Nephron (organoid): ENCODE measurements around the gene ATP6V1B1.
A peak's percentile ranks its signal among the peaks of the same experiment; 100 is the strongest.

ENCODE experiments used
- H3K27ac Mint-ChIP-seq, 3 experiments: 2 replicates each; pipeline ENCODE4 v1.8.0; 2020; ENCODE audit warnings: mixed read lengths in 3 of 3, mild to moderate bottlenecking in 2 of 3, moderate library complexity in 1 of 3
- H3K27me3 Mint-ChIP-seq: 2 replicates; pipeline ENCODE4 v1.8.0; 2021; ENCODE audit warnings: low read depth, mild to moderate bottlenecking, moderate library complexity, mixed read lengths
- H3K36me3 Mint-ChIP-seq: 2 replicates; pipeline ENCODE4 v1.8.0; 2020; ENCODE audit warnings: low read depth, mixed read lengths
- H3K4me1 Mint-ChIP-seq: 2 replicates; pipeline ENCODE4 v1.8.0; 2020; ENCODE audit warnings: mixed read lengths
- H3K4me3 Mint-ChIP-seq, 3 experiments: 2 replicates each; pipeline ENCODE4 v1.8.0; 2020; ENCODE audit warnings: mild to moderate bottlenecking in 3 of 3, mixed read lengths in 3 of 3, moderate library complexity in 2 of 3
- H3K9me3 Mint-ChIP-seq: 2 replicates; pipeline ENCODE4 v1.8.0; 2020; ENCODE audit warnings: mixed read lengths
- TF ChIP-seq, protein P1 (sequence below), 3 experiments: fragments of 200-600 bp; sonication (generic); IDR thresholded peaks; one replicate each; pipeline ENCODE4 v1.5.0; 2021; ENCODE audit warnings: antibody characterized with exemption in 3 of 3; ENCODE audit not compliant: unreplicated experiment in 3 of 3

ATP6V1B1 gene

DNA sequence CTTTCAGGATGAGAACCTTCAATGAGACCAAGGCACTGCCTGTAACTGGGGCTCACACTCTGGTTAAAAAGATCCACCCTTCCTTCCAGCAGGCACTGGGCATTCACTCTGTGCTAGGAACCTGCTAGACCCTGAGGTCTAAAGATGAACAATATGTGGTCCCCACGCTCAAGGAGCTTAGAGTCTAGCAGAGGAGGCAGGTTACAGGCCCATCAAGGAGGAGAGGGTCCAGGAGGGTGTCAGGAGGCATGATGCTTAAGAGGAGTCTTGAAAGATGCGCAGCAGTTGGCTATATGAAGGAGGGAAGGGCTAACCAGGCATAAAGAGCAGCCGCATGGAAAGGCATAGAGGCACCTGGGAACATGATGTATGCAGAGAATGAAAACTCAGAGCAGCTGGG lies 47.3 kb downstream of the ATP6V1B1 start:
- Mint-ChIP-seq H3K36me3 (peaks cover 33% of the 10 kb centered on the region), H3K4me3 (no peak overlapping the region), H3K4me1 (peaks cover 3% of the 10 kb centered on the region), H3K27ac (no peak overlapping the region), H3K27me3 (no peaks in the 10 kb centered on the region), H3K9me3 (no peaks in the 10 kb centered on the region)
- TF ChIP-seq, protein P1, sequence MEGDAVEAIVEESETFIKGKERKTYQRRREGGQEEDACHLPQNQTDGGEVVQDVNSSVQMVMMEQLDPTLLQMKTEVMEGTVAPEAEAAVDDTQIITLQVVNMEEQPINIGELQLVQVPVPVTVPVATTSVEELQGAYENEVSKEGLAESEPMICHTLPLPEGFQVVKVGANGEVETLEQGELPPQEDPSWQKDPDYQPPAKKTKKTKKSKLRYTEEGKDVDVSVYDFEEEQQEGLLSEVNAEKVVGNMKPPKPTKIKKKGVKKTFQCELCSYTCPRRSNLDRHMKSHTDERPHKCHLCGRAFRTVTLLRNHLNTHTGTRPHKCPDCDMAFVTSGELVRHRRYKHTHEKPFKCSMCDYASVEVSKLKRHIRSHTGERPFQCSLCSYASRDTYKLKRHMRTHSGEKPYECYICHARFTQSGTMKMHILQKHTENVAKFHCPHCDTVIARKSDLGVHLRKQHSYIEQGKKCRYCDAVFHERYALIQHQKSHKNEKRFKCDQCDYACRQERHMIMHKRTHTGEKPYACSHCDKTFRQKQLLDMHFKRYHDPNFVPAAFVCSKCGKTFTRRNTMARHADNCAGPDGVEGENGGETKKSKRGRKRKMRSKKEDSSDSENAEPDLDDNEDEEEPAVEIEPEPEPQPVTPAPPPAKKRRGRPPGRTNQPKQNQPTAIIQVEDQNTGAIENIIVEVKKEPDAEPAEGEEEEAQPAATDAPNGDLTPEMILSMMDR (IDR thresholded peaks at IDR 0.05; ENCODE audit: unreplicated experiment in 3 of 3): no peak

DNA sequence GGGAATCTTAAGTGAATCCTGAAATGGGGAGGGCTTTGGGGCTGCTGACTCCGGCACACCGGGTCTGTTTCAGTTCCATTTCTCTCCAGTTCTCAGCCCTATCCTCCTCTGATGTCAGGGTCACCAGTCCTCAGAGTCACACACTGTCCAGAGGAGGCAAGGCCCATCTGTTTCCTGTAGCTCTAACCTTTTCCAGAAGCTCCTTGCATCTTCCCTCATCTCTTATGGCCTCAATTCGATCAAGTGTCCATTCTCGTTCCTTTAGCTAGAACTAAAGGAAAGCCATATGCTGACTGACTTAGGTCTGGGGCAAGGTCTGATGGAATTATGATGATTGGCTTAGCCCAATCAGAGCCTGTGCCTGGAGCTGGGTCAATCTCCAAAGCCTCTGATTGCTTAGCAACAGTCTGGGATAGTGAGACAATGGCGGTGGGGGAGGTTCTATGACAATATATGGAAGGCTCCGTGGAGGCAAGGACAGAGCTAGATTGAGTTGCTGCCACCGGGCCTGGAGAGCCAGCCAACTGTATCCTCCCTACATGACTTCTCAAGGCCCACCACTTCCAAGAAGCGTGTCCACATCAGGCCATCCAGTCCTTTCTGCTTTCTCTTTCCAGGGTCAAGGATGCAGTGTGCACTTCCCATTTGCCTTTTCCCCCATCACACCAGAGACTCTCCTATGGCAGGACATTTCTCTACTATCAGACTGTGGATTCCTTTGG lies 48.0 kb downstream of the ATP6V1B1 start:
- no peaks in the 10 kb centered on the region for H3K27me3 Mint-ChIP-seq
- H3K9me3 Mint-ChIP-seq: no peaks in the 10 kb centered on the region
- H3K36me3 Mint-ChIP-seq: peaks cover 37% of the 10 kb centered on the region
- H3K27ac Mint-ChIP-seq: no peak overlapping the region
- TF ChIP-seq, protein P1 (IDR thresholded peaks at IDR 0.05; ENCODE audit: unreplicated experiment in 3 of 3): no peak
- H3K4me1 Mint-ChIP-seq: no peaks in the 10 kb centered on the region
- no peak overlapping the region for H3K4me3 Mint-ChIP-seq

DNA sequence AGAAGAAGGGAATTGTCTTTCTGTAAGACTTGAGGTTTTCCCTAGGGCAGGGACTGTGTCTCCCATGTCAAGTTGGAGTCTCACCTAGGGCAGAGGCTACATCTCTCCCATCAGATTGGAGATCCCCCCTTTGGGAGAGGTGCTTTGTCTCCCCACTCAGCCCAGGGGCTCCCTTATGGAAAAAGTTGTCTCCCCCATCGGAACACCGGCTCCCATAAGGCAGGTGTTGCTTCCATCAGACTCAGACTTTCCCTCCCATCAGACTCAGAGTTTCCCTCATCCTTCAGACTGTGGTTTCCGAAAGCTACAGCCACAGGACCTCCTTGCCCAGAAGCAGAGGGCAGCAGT lies 48.5 kb downstream of the ATP6V1B1 start:
- Mint-ChIP-seq H3K36me3 (peaks cover 42% of the 10 kb centered on the region), H3K27ac (no peak overlapping the region), H3K4me1 (no peaks in the 10 kb centered on the region), H3K27me3 (no peaks in the 10 kb centered on the region), H3K4me3 (no peak overlapping the region), H3K9me3 (no peaks in the 10 kb centered on the region)
- TF ChIP-seq, protein P1 (IDR thresholded peaks at IDR 0.05; ENCODE audit: unreplicated experiment in 3 of 3): no peak

DNA sequence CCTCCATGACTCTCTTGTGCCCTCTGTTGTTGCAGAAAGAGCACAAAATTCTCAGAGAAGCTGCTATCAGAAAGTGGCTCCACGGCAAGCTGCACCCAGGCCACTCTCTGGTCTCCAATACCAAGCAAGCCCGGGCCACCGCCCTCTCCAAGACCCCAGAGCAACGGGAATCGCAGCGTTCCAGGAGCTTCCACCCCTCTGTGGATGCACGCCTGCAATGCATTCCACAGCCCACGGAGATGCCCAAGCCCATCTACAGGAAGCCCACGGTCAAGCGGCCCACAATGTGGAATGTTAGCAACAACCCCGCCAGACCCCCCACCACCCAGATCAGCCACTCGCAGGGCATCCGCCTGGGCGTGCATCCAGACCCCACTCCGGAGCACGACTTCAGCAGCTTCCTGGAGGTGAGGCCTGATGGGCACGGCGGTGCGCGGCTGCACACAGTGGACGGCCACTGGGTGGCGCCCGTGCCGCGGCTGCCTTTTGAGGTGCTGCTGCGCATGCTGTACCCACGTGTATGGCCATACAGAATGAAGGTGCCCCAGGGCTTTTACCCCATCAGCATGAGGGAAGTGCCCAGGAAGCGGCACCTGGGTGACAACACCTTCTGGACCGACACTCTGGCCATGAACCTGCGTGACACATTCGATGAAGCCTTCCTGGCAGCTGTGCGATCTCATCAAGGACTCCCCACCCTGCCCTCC lies 49.0 kb downstream of the ATP6V1B1 start:
- Mint-ChIP-seq H3K9me3 (no peaks in the 10 kb centered on the region), H3K27me3 (no peaks in the 10 kb centered on the region), H3K4me3 (no peak overlapping the region), H3K27ac (no peak overlapping the region), H3K4me1 (no peaks in the 10 kb centered on the region), H3K36me3 (peaks cover 42% of the 10 kb centered on the region)
- TF ChIP-seq, protein P1 (IDR thresholded peaks at IDR 0.05; ENCODE audit: unreplicated experiment in 3 of 3): peak; percentile 58 to 68 (median 62)

DNA sequence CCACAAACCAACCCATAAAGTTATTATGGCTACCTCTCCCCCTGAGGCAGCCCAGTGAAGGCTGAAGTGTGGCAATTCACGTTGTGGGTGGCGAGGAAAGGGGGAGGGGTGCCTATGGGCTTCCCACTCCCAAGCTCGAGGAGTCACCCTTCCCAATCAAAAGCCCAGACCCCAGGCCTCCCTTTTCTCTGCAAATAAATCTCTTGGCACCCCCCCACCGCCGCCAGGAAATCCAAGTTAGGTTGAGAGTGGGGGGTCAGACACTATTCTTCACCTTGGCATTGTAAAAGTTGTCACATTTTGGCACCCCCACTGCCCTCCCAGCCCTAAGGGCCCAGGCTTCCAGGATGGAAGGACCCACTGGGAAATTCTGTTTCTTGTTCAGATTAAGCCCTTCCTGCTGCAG lies 49.6 kb downstream of the ATP6V1B1 start:
- Mint-ChIP-seq H3K27ac (no peak overlapping the region), H3K27me3 (no peaks in the 10 kb centered on the region), H3K36me3 (peaks cover 43% of the 10 kb centered on the region), H3K4me1 (no peaks in the 10 kb centered on the region), H3K9me3 (no peaks in the 10 kb centered on the region), H3K4me3 (no peak overlapping the region)
- TF ChIP-seq, protein P1 (IDR thresholded peaks at IDR 0.05; ENCODE audit: unreplicated experiment in 3 of 3): no peak

DNA sequence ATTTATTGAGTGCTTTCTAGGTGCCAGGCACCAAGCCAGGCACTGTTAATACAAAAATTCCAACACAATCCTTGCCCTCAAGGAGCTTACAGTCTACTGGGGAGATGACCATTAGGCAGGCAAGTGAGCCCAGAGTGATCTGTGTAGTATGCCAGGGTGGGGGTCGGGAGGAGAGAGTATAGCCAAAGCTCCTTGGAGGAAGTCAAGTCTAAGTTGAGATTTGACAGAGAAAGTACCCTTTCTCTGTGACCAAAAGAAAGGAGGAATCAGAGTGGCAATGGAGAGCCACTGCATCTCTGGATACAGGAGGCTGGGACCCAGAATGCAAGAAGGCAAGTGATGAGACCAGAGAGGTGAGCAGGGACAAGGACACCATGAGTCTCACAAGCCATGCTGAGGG lies 50.3 kb downstream of the ATP6V1B1 start:
- TF ChIP-seq, protein P1 (IDR thresholded peaks at IDR 0.05; ENCODE audit: unreplicated experiment in 3 of 3): no peak
- no peaks in the 10 kb centered on the region for H3K9me3 Mint-ChIP-seq
- H3K36me3 Mint-ChIP-seq: peaks cover 46% of the 10 kb centered on the region
- no peak overlapping the region for H3K4me3 Mint-ChIP-seq
- no peaks in the 10 kb centered on the region for H3K27me3 Mint-ChIP-seq
- H3K4me1 Mint-ChIP-seq: no peaks in the 10 kb centered on the region
- no peak overlapping the region for H3K27ac Mint-ChIP-seq
